ENCODE measurements around the gene HTT-AS.

- TF ChIP-seq CTCF (IDR thresholded peaks at IDR 0.05; ENCODE audit: low read length) (no peak), EZH2 (optimal IDR thresholded peaks at IDR 0.05; ENCODE audit: low read depth, low read length) (no peak), EZH2phosphoT487 (IDR thresholded peaks at IDR 0.05; ENCODE audit: low read length) (no peak)
These were observed 37.9 kb upstream of the HTT-AS start for GRCh38 chr4:3112201-3112600.

All from MM.1S (cell line).